ENCODE data around the gene CBFA2T2.

Gene CBFA2T2

DNA sequence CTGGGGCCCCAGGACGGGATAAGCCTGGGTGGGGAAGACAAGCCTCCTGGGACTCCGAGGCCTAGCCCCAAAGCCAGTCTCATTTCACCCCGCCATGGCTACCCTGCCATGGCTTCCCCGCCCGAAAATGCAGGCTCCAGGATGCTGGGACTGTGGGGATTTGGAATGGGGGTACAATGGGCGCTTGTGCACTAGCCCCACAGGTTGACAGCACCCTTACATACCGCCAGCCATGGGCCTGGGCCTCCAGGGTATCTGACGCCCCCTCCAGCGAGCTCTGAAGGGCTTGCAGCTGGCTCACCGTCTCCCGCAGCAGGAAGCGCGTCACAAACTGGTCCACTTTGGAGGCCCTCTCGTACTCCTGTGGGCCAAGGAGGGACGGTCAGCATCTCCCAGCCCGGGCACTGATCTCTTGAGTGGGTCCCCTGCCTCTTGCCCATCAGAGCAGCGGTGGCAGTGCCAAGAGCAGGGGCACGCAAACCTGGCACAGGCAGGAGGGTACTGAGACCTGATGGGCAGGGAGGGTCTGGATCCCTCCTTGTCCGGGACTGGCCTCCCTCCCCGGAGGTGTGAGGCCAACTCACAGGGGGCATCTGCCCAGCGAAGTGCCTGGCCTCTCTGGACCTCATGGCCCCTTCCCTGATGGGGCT is 170.3 kb downstream of the CBFA2T2 start:
- Mint-ChIP-seq H3K4me1 (peaks cover 16% of the 10 kb centered on the region), H3K4me3 (no peak overlapping the region), H3K27ac (no peak overlapping the region), H3K36me3 (no peaks in the 10 kb centered on the region), H3K9me3 (no peaks in the 10 kb centered on the region), H3K27me3 (no peaks in the 10 kb centered on the region)

DNA sequence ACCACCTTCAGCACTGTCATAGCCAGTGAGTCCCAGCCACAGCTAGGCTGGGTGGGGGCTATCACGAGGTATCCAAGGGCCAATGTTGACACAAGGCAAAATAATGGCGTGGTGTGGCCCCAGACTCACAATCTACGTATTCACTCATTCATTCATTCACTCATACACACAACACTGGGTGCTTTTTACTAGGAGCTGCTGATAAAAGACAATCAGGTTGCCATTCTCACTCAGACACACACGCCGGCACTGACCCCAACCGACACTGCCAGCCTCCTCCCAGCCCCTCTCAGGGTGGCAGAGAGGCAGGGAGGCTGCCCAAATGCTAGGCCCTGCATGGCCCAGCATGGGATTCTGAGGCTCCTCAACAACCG is 170.8 kb downstream of the CBFA2T2 start:
- peaks cover 20% of the 10 kb centered on the region for H3K4me1 Mint-ChIP-seq
- H3K36me3 Mint-ChIP-seq: no peaks in the 10 kb centered on the region
- H3K27me3 Mint-ChIP-seq: no peaks in the 10 kb centered on the region
- H3K27ac Mint-ChIP-seq: no peak overlapping the region
- H3K4me3 Mint-ChIP-seq: no peak overlapping the region
- no peaks in the 10 kb centered on the region for H3K9me3 Mint-ChIP-seq

DNA sequence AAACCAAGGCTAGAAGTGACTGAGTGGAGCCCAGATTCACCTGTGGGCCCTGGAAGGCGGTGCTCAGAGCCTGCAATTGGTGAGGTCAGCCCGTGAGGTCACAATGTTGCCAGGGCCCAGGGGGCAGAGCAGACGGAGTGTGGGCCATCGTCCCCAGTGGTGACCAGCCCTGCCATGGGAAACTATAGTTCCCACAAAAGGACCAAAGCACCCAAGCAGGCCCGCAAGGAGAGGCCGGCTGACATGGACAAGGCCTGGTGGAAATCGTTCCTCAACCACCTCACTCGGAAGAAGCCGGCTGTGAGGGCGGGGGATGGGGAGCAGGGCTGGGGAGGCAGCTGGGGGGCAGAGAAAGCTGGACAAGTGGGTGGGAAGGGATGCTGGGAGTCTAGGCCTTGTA is 172.3 kb downstream of the CBFA2T2 start, which contains the start of gene C20orf144:
Gene C20orf144, plus strand, starts transcription at position 156 of the 400 bp plus-strand sequence. Its CDS starts 19 bp downstream, at position 175.
- H3K4me3 Mint-ChIP-seq: peak within 1 kb of the TSS; percentile 88
- no peaks in the 10 kb centered on the region for H3K36me3 Mint-ChIP-seq
- H3K27me3 Mint-ChIP-seq: no peaks in the 10 kb centered on the region
- H3K4me1 Mint-ChIP-seq: peaks cover 26% of the 10 kb centered on the region
- no peaks in the 10 kb centered on the region for H3K9me3 Mint-ChIP-seq
- H3K27ac Mint-ChIP-seq: peak within 1 kb of the TSS; percentile 77

DNA sequence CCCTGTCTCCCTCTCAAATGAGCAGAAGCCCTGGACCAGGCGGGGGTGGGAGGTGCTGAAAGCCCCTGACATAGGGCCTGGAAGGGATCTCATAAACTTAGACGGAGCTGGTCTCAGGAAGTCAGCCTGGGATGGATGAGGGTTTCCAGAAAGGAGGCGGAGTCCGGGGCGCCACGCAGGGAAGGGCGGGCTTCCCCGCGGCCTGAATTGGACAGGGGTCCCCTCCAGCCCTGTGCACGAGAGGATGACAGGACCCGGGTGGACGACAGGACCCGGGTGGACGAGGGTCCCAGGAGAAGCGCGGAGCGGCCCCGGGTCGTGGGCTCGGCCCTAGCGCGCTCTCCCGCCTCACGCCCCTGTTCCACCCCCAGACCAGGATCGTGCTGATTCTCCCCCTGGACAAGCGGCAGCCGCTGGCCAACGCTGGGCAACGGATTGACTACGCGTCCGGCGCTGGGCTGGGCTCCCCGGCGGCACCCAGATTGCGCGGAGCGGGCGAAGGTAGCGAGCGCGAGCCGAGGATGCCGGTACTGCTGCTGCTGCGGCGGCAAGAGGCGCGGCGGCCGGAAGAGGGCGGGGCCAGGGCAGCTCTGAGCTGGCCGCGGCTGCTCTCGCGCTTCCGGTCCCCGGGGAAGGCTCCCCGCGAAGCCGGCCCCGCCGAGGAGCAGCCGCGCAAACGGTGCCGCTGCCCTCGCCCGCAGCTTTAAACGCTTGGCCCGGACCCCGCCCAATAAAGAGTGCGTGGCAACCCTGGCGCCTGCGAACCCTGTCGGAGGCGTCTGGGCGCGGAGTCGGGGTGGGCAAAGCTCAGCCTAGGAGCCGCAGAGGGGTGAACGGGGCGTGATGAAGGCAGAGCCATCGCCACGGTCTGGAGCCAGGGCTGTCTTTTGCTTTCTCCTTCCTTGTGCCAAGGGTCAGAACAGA is 173.5 kb downstream of the CBFA2T2 start:
- Mint-ChIP-seq H3K36me3 (no peaks in the 10 kb centered on the region), H3K27ac (peak overlapping the region; percentile 88), H3K4me1 (peaks cover 29% of the 10 kb centered on the region), H3K9me3 (no peaks in the 10 kb centered on the region), H3K27me3 (no peaks in the 10 kb centered on the region), H3K4me3 (peak overlapping the region; percentile 88)

DNA sequence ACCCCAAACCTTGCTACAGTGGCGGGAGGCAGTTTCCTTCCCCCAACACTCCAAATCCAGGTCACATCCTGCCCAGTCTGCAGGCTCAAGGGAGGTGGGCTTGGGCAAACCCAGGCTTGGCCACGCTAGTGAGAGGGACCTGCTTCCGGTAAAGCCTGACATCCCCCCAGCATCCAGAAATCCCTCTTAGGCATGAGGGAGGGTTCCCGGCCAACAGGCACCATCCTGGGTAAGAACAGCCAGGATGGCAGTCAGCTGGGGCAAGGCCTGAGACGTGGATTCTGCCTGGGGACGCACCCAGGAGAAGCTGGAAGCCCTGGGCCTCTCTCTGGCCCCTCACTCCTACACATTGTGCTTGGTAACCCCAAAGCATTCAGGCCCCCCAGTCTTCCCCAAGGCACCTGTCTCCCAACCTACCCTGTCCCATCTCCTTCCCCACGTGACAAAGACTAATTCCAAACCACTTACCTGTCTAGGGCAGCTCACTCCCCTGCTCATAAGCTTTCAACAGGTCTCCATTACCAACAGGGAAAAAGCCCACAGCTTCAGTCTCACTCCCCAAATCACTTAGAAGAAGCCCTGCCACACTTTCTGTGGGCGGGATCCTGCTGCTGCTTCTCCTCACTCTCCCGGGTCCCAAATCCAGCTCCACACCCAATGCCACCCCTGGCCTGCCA is 174.3 kb downstream of the CBFA2T2 start:
- peaks cover 29% of the 10 kb centered on the region for H3K4me1 Mint-ChIP-seq
- no peaks in the 10 kb centered on the region for H3K27me3 Mint-ChIP-seq
- H3K4me3 Mint-ChIP-seq: peak overlapping the region; percentile 88
- no peaks in the 10 kb centered on the region for H3K9me3 Mint-ChIP-seq
- no peaks in the 10 kb centered on the region for H3K36me3 Mint-ChIP-seq
- H3K27ac Mint-ChIP-seq: peak overlapping the region; percentile 95

DNA sequence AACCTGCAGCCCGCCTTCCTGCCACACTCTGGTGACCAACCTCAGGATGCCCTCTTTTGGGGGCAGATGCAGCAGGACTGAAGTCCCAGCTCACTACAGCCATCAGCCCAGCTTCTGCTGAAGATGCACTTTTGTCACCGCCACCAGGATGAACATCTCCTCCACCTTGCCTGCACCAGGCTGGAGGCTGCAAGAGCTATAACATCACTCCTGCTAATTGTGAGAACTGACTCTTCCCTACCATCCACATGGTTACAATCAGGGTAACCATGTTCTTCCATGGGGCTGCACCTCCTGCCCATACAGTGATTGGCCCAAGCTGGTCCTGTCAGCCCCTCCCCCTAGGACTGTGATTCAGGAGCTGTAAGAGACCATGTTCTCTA is 174.9 kb downstream of the CBFA2T2 start:
- Mint-ChIP-seq H3K27me3 (no peaks in the 10 kb centered on the region), H3K9me3 (no peaks in the 10 kb centered on the region), H3K36me3 (no peaks in the 10 kb centered on the region), H3K4me3 (peak overlapping the region; percentile 88), H3K27ac (peak overlapping the region; percentile 95), H3K4me1 (peaks cover 29% of the 10 kb centered on the region)

DNA sequence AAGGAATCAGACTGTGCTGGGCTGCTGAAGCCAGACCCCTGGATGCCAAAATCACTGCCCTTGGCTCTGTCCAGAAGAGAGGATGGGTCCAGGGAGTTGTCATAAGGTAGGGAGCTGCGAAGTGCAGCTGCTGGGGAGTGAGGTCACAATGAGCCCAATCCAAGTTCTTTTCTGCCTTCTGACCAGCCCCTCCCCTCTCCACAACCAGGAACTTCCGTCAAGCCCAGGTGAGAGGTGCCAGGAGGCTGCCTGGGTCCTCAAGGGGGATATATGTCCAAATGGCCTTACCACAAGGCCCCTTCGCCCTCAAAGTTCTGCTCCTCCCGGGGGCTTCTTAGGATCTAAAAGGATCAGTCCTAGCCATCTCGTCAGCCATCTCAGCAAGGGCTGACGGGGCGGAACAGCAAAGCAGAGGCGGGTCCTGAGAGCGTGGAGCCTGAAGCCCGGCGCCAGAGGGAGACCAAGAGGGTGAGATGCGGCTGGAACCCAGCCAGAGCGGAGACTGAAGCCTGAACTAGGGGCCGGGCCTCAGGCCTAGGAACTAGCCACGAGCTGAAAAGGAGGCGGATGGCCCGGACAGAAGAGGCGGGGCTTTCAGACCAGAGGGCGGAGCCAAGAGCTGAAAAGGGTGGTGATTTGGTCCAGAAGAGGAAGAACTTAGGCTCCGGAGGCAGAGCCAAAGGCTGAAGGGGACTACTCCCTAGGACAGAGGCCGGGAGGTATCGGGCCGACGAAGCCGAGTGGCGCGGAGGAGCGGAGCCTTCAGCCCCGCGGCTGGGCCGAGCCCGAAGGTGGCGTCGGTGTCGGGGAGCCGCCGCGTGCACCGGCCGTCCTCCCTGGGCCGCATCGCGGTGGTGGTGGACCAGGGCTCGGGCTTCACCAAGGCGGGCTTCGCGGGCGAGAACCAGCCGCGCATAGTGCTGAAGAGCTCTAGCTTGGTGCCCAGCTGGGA is 176.7 kb downstream of the CBFA2T2 start, which contains the start of gene ACTL10:
Gene ACTL10, plus strand, starts transcription at position 651 of the 952 bp plus-strand sequence. CDS start 555 bp downstream, outside the sequence.
- H3K36me3 Mint-ChIP-seq: no peaks in the 10 kb centered on the region
- H3K27me3 Mint-ChIP-seq: no peaks in the 10 kb centered on the region
- H3K4me3 Mint-ChIP-seq: peak within 1 kb of the TSS; percentile 94
- H3K4me1 Mint-ChIP-seq: peaks cover 29% of the 10 kb centered on the region
- no peaks in the 10 kb centered on the region for H3K9me3 Mint-ChIP-seq
- peak within 1 kb of the TSS; percentile 95 for H3K27ac Mint-ChIP-seq

DNA sequence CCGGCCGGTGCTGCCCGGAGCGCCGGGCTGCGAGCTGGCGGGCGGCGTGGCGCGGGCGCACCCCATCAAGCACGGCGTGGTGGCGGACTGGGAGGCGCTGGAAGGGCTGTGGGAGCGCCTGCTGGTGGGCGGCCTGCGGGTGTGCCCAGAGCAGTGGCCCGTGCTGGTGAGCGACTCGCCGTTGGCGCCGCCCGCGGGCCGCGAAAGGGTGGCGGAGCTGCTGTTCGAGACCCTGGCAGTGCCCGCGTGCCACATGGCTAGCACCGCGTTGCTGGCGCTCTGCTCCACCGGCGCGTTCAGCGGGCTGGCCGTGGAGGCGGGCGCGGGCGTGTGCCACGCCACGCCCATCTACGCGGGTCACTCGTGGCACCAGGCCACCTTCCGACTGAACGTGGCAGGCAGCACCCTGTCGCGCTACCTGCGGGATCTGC is 177.4 kb downstream of the CBFA2T2 start:
- H3K4me3 Mint-ChIP-seq: peak overlapping the region; percentile 85
- H3K4me1 Mint-ChIP-seq: peaks cover 34% of the 10 kb centered on the region
- H3K27me3 Mint-ChIP-seq: no peaks in the 10 kb centered on the region
- no peaks in the 10 kb centered on the region for H3K9me3 Mint-ChIP-seq
- H3K36me3 Mint-ChIP-seq: no peaks in the 10 kb centered on the region
- H3K27ac Mint-ChIP-seq: peak overlapping the region; percentile 65

DNA sequence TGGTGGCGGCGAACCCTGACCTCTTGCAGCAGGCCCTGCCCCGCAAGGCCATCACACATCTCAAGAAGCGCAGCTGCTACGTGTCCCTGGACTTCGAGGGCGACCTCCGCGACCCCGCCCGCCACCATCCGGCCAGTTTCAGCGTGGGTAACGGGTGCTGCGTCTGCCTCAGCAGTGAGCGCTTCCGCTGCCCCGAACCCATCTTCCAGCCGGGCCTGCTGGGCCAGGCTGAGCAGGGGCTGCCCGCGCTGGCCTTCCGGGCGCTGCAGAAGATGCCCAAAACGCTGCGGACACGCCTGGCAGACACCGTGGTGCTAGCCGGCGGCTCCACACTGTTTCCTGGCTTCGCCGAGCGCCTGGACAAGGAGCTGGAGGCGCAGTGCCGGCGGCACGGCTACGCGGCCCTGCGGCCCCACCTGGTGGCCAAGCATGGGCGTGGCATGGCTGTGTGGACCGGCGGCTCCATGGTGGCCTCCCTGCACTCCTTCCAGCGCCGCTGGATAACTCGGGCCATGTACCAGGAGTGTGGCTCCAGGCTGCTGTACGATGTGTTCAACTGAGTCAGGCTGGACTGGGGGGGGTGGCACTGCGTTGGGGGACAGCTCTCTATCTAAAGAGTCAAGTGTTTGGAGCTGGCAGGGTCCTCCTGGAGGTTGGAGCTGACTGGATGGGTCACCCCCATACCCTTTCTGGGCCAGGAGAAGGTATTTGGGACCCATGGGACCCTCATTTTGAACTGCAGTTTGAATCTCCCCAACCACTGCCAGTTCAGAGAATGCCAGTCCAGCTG is 178.0 kb downstream of the CBFA2T2 start:
- no peaks in the 10 kb centered on the region for H3K9me3 Mint-ChIP-seq
- no peaks in the 10 kb centered on the region for H3K36me3 Mint-ChIP-seq
- peak overlapping the region; percentile 65 for H3K27ac Mint-ChIP-seq
- peaks cover 32% of the 10 kb centered on the region for H3K4me1 Mint-ChIP-seq
- H3K4me3 Mint-ChIP-seq: peak overlapping the region; percentile 85
- H3K27me3 Mint-ChIP-seq: no peaks in the 10 kb centered on the region

DNA sequence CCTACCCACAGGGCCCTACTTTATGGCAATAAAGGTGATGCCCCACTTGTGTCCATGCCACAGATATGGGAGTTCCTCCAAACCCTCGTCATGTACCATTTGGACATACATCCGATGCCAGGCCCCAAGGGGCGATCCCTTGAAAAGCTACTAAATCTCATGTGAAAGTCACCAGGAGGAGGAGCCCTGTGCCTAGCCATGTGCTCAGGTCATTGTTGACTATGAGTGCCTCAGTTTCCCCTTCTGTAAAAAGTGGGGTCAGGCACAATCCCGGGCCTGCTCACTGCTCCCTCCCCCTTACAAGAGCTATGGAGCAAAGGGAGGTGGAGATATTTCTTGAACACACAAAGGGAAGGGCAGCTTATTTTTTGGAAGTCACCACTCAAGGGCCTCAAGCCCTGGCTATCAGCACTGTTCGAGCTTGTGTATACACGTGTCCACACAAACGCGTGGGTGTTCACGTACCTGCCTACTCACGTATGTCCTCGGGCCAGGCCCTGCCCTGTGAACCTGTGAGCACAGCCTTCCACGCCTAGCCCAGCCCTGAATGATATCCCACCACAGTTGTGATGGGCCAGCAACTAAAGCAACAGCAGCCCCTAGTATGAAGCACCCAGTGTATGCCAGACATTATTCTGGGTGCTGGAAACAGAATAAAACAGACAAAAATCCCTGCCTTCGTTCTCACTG is 178.7 kb downstream of the CBFA2T2 start:
- H3K4me3 Mint-ChIP-seq: peak overlapping the region; percentile 85
- H3K27ac Mint-ChIP-seq: peak overlapping the region; percentile 17
- H3K9me3 Mint-ChIP-seq: no peaks in the 10 kb centered on the region
- no peaks in the 10 kb centered on the region for H3K27me3 Mint-ChIP-seq
- peaks cover 37% of the 10 kb centered on the region for H3K4me1 Mint-ChIP-seq
- H3K36me3 Mint-ChIP-seq: no peaks in the 10 kb centered on the region

DNA sequence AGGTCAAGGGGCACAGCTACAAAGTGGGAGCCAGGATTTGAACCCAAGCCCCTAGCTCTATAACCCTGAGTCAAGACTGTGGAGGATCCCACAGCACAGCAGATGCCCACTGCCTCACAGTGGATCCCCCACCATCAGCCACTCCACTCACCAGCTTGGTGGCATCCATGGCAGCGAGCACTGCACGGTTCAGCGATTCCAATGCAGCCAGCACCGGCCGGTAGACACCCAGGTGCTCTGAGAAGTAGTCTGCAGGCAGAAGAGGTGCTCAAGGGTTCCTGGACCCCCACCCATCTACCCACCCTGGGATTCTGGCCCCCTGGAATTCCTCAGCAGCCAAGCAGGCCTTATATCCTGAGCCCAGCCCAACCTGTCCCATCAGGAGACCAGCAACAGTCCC is 179.3 kb downstream of the CBFA2T2 start:
- H3K36me3 Mint-ChIP-seq: no peaks in the 10 kb centered on the region

DNA sequence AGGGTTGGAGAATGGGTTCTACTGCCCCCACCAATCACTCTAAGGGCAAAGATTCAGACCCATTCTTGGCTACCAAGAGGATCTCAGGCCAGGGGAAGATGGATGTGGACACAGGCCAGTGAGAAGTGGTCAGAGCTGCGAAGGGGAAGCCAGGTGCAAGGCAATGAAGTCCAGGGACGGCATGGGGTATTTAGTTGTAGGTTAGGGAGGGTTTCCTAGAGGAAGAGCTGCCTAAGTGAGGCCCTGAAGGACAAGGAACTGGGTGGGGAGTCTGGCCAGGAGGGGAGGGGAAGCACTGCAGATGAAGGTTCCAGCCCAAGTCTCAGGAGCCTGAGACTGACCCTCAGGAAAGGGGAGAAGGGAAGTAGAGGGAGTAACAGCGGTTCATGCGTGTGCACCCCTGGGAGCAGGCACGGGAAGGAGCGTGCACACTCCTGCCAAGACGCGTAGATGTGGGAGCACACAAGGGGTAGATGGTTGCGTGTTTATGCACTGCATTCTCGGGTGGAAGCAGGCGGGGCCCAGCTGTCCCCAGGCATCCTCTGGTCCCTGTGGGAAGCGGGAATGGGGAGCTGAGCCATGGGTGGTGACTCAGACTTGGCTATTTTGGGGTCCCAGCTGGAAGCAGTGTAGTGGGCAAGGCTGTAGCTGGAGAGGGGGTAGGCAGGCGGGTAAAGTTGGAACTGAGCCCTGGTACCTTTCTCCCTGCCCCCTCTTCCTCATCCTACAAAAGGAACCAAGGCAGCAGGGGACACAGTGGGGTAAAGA is 180.2 kb downstream of the CBFA2T2 start:
- Mint-ChIP-seq H3K27ac (no peak overlapping the region), H3K4me1 (peaks cover 32% of the 10 kb centered on the region), H3K36me3 (no peaks in the 10 kb centered on the region), H3K9me3 (no peaks in the 10 kb centered on the region), H3K27me3 (no peaks in the 10 kb centered on the region), H3K4me3 (no peak overlapping the region)

More for the DNA sequence above, 179.3 kb downstream of the CBFA2T2 start:
- Mint-ChIP-seq H3K4me1 (peaks cover 37% of the 10 kb centered on the region), H3K9me3 (no peaks in the 10 kb centered on the region), H3K4me3 (no peak overlapping the region), H3K27me3 (no peaks in the 10 kb centered on the region), H3K27ac (no peak overlapping the region)

Data from activated naive CD4-positive, alpha-beta T cell treated with anti-CD3 and anti-CD28 coated beads, Interleukin-2, amount 50 U/mL, for 24 hours (primary cell).